ENCODE results near the gene LRP8. TPM values are rescaled to one million over a fixed set of nuclear protein-coding genes. Genes with fewer than 3 reads are reported as not detected.

Gene LRP8
- total RNA-seq, 2 donors from 2014 or later = 4.7 to 15.3 TPM

- H3K27ac ChIP-seq = no peak overlapping the region
- no peak overlapping the region for H3K4me3 ChIP-seq
- no peak for DNase-seq
- H3K4me1 ChIP-seq = no peaks in the 10 kb centered on the region
- no peaks in the 10 kb centered on the region for H3K36me3 ChIP-seq
- no peaks in the 10 kb centered on the region for H3K27me3 ChIP-seq
- no peak overlapping the region for H3K9ac ChIP-seq (ENCODE audit: low read depth in 2 of 2, low read length in 2 of 2)
- intact Hi-C loops (cut with DNase I) = no loop called here
- TF ChIP-seq CTCF (IDR thresholded peaks at IDR 0.05) = no peak
- H3K9me3 ChIP-seq = no peaks in the 10 kb centered on the region
Observed at GRCh38 chr1:53276153-53276901, 51.5 kb downstream of the LRP8 start.

GRCh38 chr1:53275566-53275965 is 52.3 kb downstream of the LRP8 start:
- no peaks in the 10 kb centered on the region for H3K4me1 ChIP-seq
- H3K9ac ChIP-seq (ENCODE audit: low read depth in 2 of 2, low read length in 2 of 2) = no peak overlapping the region
- no peak for TF ChIP-seq CTCF (IDR thresholded peaks at IDR 0.05)
- H3K36me3 ChIP-seq = no peaks in the 10 kb centered on the region
- no peaks in the 10 kb centered on the region for H3K27me3 ChIP-seq
- intact Hi-C loops (cut with DNase I) = no loop called here
- H3K4me3 ChIP-seq = no peak overlapping the region
- DNase-seq = no peak
- H3K9me3 ChIP-seq = no peaks in the 10 kb centered on the region
- no peak overlapping the region for H3K27ac ChIP-seq

- intact Hi-C loops (cut with DNase I) = no loop called here
- no peak overlapping the region for H3K9ac ChIP-seq (ENCODE audit: low read depth in 2 of 2, low read length in 2 of 2)
- TF ChIP-seq CTCF (IDR thresholded peaks at IDR 0.05) = no peak
Observed at GRCh38 chr1:53274541-53275185, 53.2 kb downstream of the LRP8 start.

GRCh38 chr1:53274026-53274425 is 53.8 kb downstream of the LRP8 start:
- Histone ChIP-seq H3K4me3 (no peak overlapping the region), H3K4me1 (no peaks in the 10 kb centered on the region), H3K27ac (no peak overlapping the region), H3K9ac (ENCODE audit: low read depth in 2 of 2, low read length in 2 of 2) (no peak overlapping the region), H3K9me3 (no peaks in the 10 kb centered on the region), H3K27me3 (no peaks in the 10 kb centered on the region), H3K36me3 (no peaks in the 10 kb centered on the region)
- no peak for TF ChIP-seq CTCF (IDR thresholded peaks at IDR 0.05)
- DNase-seq = no peak
- intact Hi-C loops (cut with DNase I) = no loop called here

More at GRCh38 chr1:53274541-53275185, 53.2 kb downstream of the LRP8 start:
- DNase-seq = no peak
- H3K36me3 ChIP-seq = no peaks in the 10 kb centered on the region
- H3K4me3 ChIP-seq = no peak overlapping the region
- no peaks in the 10 kb centered on the region for H3K9me3 ChIP-seq
- no peaks in the 10 kb centered on the region for H3K4me1 ChIP-seq
- no peaks in the 10 kb centered on the region for H3K27me3 ChIP-seq
- H3K27ac ChIP-seq = no peak overlapping the region

GRCh38 chr1:53273526-53273925 is 54.3 kb downstream of the LRP8 start:
- DNase-seq = no peak
- Histone ChIP-seq H3K9me3 (no peaks in the 10 kb centered on the region), H3K36me3 (no peaks in the 10 kb centered on the region), H3K4me1 (no peaks in the 10 kb centered on the region), H3K4me3 (no peak overlapping the region), H3K9ac (ENCODE audit: low read depth in 2 of 2, low read length in 2 of 2) (no peak overlapping the region), H3K27me3 (no peaks in the 10 kb centered on the region), H3K27ac (no peak overlapping the region)
- no peak for TF ChIP-seq CTCF (IDR thresholded peaks at IDR 0.05)
- intact Hi-C loops (cut with DNase I) = no loop called here
